Measurements from ENCODE around the gene MYRFL.

DNA sequence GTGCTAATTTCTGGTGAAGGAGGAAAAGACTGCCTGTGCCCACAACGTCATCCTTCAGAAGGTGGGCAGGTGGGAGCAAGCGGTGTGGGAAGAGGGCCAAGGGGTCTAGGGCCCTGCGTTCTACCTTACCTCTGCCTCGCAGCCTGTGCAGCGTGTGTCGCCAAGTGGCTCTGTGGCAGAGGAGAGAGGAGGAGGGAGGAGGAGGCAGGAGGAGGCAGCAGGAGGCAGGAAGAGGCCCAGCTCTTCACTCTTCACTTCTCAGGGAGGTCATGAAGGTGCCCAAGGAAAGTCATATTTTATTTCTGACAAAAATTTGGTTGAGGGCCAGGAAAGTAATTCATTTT, 177.9 kb downstream of the MYRFL start:
- TF ChIP-seq CTCF (conservative IDR thresholded peaks at IDR 0.05 in 1 of 2, IDR thresholded peaks at IDR 0.05 in 1 of 2; ENCODE audit: extremely low read depth in 1 of 2, insufficient read depth in 1 of 2, low read depth in 1 of 2, low read length in 2 of 2), result no peak
- TF ChIP-seq EZH2 (IDR thresholded peaks at IDR 0.05; ENCODE audit: borderline replicate concordance, low read length), result no peak
